Erythroblast (primary cell): ENCODE results near the gene REV3L.

Experiments
- GATA1 ChIP-seq: IDR thresholded peaks from 2 replicates; pipeline ENCODE4 v1.6.1; 2011; ENCODE audit warnings: low read depth, mild to moderate bottlenecking, control low read depth, low read length, moderate library complexity
- POLR2A ChIP-seq: IDR thresholded peaks from 2 replicates; pipeline ENCODE4 v1.6.1; 2011; ENCODE audit warnings: mild to moderate bottlenecking, low read length

DNA sequence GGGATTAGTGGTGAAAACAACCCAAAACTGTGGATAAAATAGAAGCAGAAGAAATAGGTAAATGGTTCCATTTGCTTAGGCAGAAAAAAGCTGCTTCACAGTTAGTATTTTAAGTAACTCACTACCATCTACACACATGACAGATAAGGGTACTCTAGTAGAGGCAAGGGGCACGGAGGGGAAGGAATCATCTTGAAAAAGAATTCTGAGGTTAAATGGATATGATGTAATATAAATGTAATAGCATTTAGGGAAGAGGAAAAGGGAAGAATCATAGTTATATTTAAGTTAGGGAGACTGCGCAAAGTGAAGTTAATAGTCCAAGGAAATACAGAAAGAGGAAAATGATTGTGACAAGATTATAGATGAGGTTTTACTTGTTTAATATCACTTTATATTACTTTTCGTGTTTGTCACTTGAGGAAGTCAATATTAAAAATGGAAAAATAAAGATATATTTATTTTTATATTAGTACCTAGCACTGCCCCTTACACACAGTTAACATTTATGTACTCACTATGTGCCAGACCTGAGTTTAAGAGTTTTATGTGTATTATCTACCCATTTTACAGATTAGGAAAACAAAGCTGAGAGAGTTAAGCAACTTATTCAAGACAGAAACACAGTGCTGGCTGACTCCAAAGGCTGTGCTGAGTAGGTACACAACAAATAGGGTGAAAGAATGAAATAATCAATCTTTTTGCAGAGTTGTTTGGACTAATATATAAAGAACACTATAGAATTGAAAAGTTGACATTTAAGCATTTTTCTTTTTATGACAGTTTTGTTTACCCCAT lies 128.1 kb downstream of the REV3L start:
- TF ChIP-seq POLR2A, result no peak
- TF ChIP-seq GATA1, result no peak
